ENCODE measurements around the gene LDB3.

The LDB3 gene

GRCh38 chr10:86742230-86742629, 73.9 kb downstream of the LDB3 start:
- no peak for DNase-seq

DNA sequence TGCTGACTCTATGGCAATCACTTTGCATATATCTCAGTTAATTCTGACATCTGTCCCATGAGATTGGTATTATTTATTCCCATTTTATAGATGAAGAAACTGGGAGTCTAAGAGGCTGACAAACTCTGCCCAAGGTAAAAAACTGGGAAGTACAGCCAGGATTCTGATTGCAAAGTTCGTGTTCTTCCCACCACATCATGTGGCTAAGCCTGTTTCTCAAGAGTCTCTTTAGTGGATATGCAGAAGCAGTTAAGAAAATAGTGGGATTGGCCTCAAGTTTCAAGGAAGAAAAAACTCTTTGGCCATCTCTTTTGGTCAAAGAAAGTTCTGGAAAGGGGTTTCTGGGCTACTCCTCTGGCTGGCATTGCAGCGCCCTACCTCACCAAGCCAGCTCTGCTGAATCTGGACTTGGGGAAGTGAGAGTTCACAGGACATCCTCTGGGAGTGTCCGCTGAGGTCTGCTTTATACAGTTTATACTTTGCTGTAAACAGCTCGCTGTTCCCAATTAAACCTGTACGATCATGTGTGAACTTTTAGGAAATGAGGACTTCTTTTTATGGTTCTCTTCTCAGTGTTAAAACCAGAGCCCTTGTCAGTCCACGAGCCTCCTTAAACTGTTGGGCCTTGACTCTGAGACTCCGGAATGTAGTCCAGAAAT, 75.9 kb downstream of the LDB3 start:
- DNase-seq, result no peak

DNA sequence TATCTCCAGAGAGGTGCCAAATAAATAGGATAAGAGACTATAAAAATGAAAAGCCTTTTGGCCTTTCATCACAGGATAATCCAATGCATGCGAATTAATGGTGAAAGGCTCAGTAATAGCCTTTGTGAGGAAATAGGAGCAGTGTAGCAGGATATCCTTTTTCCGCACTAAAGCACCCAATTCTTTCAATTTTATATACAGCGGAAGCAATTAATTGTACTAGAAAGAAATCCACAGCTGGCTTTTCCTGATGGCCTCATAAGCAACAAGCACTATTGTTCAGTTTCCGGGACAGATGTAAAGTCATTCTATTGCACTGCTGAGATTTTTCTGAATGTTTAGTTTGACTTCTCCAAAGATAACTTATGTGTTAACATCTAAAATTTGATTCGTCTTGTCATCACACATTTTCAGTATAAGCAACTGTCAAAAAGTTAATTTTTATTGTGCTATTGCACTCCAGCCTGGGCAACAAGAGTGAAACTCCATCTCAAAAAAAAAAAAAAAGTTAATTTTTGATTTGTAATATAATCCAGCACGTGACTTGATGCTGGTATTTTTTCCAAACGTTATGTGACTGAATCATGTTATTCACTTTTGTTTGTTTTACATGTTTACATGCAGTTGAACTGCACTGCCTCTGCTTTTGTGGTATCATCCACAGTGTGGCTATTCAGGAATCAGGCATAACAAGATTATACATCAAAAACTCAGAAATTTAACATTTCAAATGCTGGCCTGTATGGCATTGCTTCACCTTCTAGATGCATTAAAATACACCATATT, 79.7 kb downstream of the LDB3 start:
- peak in 1 of 3 experiments; percentile 18 for DNase-seq

DNA sequence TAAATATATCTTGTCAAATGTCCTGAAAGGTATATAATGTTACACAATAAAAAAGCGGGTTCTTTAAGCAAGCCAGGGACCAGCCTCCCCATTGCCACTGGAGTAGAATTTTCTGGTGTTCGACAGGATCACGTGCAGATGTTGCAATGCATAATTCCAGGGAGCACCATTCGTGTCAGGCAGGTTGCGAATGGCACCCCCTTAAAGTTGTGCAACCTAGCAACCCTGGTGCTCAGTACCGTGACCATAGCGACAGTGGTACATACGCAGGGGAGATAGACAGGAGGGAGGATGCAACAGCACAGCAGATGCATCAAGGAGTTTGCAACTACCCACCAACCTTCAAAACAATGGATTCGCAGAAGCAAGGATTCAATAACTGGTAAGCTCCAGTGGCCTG, 81.5 kb downstream of the LDB3 start:
- no peak for DNase-seq

DNA sequence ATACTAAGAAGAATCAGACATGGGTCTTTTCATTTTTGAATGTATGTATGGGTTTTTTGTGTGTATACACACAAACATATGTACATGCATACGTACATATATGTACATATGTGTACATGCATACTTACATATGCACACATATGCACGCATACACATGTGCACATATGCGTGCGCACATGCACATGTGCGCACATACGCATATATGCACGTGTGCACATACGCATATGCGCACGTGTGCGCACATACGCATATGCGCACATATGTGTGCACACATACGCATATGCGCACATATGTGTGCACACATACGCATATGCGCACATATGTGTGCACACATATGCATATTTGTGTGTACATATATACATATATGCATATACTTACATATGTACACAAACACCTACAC, 83.2 kb downstream of the LDB3 start:
- DNase-seq, result no peak

- DNase-seq, result peak in 2 of 3 experiments; percentile 13 to 49
Observed at GRCh38 chr10:86752311-86752710, 84.0 kb downstream of the LDB3 start.

GRCh38 chr10:86753051-86753450, 84.7 kb downstream of the LDB3 start:
- DNase-seq, result no peak

DNA sequence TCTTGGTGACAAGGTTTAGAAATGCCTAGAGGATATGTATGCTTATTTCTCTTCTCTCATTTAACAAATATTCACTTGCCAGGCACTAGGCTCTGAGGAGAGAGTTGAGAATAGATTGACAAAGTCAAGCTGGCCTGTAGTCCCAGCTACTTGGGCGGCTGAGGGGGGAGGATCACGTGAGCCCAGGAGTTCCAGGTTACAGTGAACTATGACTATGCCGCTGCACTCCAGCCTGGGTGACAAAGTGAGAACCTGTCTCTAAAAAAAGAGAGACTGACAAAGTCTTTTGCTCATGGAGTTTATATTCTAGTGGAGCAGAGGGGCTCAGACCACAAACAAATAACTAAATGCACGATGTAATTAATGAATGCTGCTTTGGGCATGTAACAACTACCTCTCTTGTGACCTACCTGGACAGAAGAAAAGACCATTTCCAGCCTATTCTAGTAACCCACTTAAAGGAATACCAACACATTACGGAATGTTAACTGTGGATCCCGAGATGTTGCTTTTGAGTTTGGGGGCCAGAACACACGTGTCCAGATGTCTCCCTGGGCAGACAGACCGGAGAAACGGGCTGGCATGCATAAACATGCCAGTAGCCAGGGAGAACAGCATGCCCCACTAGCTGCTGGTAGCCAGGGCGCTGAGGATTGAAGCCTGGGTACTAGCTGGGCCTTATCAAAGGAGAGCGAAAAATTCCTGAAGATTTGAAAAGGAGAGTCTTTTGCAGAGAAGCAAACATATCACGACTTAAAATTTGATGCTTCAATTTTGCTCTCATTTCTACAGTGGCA, 85.5 kb downstream of the LDB3 start:
- DNase-seq, result no peak

- no peak for DNase-seq
Observed at GRCh38 chr10:86755454-86755739, 87.1 kb downstream of the LDB3 start.

- peak; percentile 89 to 92 (median 91) for DNase-seq
Observed at GRCh38 chr10:86755740-86756510, 87.6 kb downstream of the LDB3 start.

DNA sequence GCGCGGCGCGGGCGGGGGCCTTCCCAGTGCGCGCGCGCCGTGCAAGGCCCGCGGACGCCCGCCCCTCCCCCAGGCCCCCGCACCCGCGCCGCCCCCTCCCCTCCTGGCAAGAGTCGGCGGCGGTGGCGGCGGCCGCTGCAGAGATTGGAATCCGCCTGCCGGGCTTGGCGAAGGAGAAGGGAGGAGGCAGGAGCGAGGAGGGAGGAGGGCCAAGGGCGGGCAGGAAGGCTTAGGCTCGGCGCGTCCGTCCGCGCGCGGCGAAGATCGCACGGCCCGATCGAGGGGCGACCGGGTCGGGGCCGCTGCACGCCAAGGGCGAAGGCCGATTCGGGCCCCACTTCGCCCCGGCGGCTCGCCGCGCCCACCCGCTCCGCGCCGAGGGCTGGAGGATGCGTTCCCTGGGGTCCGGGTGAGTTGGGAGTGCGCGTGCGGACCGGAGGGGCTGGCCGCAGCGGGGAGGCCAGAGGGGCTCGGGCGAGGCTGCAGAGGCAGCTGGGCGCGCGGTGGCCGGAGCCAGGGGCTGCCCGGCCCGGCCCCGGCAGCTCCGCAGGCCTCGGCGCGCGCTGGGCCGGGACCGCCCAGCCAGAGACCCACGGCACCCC, 88.3 kb downstream of the LDB3 start, which contains the start of gene BMPR1A:
Gene BMPR1A, plus strand, starts transcription at position 109 of the 602 bp plus-strand sequence. CDS start 119,400 bp downstream, outside the sequence.
- no peak for DNase-seq

DNA sequence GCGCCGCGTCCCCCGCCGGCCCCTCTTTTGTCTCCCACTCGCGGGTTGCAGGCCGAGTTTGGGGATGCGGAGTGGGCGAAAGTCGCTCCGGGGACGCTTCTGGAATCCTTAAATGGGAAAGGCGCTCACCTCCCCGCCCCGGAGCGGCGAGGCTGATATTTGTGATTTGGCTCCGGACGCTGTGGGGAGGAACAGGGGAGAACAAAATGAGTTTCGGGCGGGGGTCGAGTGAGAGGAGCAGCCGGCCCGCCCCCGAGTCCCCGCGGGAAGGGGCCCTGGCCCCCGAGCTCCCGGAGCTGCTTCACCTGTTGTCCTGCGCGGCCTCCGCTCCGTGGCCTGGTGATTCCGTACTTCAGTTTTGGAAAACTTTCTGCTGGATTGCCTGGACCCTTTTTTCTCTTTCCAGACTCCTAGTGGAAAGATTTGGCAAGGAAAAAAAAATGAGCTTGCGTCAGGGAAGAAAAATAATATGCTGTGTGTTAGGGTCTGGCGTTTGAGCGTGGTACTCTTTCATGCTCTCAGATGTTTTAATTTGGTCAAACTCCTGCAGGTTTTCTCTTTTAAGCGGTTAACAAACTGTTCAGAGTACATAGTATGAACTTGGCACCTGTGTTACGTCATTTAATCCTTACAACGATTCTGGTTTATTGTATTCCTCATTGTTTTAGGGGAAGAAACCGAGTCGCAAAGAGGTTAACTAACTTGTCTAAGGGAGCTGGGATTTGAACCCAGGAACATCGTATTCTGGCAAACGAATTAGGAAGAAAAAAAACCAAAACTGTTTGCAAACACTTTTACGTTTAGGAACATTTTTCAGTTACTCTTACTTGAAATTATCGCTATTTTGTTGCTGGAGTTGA, 89.0 kb downstream of the LDB3 start:
- DNase-seq, result peak; percentile 4 to 62 (median 60)

DNA sequence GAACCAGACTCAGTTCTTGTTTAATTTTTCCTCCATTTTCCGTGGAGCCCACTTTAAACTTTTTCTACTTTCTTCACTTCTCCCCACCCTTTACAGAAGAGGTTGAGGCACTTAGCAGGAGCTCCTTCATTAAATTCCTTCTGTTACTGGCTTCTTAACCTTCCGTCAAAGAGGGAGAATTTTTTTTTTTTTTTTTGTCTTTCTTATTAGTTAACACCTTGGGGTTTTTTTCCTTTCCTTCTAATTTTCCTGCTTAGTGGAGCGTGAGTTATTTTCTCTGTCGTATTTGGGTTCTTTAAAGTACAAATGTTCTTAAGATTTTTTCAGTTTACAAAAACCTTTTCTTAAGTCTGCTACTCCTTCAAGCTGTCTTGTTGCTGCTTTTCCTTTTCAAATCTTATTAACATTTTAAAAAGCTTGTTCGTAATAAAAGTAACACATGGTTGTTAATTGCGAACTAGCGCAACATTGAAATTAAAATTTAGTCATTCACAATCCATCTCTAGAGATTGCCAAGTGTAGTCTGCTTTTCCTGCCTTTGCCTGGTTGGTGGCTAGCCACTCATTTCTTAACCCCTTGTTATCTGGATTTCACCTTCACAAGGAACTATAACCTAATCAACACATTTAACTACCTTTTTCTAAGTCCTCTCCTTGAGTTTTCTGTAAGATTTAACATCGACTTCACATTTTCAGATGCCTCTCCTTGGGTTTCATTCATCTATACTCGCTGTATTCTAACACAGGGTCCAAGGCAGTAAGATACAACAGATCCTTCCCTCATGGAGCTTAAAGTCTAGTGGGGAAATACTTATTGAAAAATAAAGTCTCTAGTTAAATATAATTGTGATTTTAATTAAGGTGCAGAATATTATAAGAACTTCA, 90.1 kb downstream of the LDB3 start:
- peak in 1 of 3 experiments; percentile 2 for DNase-seq

- DNase-seq, result no peak
Observed at GRCh38 chr10:86759073-86759672, 90.9 kb downstream of the LDB3 start.

GRCh38 chr10:86763404-86763803, 95.1 kb downstream of the LDB3 start:
- DNase-seq, result no peak

GRCh38 chr10:86765548-86765947, 97.2 kb downstream of the LDB3 start:
- no peak for DNase-seq

GRCh38 chr10:86768412-86769062, 100.2 kb downstream of the LDB3 start:
- peak in 1 of 3 experiments; percentile 1 for DNase-seq

GRCh38 chr10:86769991-86770390, 101.7 kb downstream of the LDB3 start:
- no peak for DNase-seq

GRCh38 chr10:86770412-86770960, 102.2 kb downstream of the LDB3 start:
- DNase-seq, result no peak

All from NCI-H1417 (cell line).